Tibial artery (tissue), 4 donors: ENCODE data around the gene IL1R2.
A peak's percentile ranks its signal among the peaks of the same experiment; 100 is the strongest.

ENCODE experiments used
- DNase-seq, 2 donors: peaks; one replicate each; pipeline ENCODE4 v3.0.0-alpha.2; 2019
- H3K27ac ChIP-seq, 2 donors: fragments of 200-600 bp; sonication (generic) in 1 of 2; 1 replicate in 1 of 2; 2 replicates in 1 of 2; pipeline ENCODE4 v1.5.1; 2018 to 2019; ENCODE audit warnings: mild to moderate bottlenecking in 1 of 2
- H3K27me3 ChIP-seq, 2 donors: fragments of 200-600 bp; sonication (generic) in 1 of 2; one replicate each; pipeline versions ENCODE4 v1.5.1 to v1.6.0; 2016 to 2019
- H3K36me3 ChIP-seq, 3 donors: fragments of 200-600 bp; sonication (generic) in 2 of 3; one replicate each; pipeline ENCODE4 v1.5.1; 2016 to 2019; ENCODE audit warnings: mild to moderate bottlenecking in 2 of 3
- H3K4me1 ChIP-seq, 4 donors: fragments of 200-600 bp; sonication (generic) in 2 of 4; 1 replicate in 3 of 4; 2 replicates in 1 of 4; pipeline ENCODE4 v1.5.1; 2016 to 2019
- H3K4me3 ChIP-seq, 2 donors: fragments of 200-600 bp; sonication (generic) in 1 of 2; 1 replicate in 1 of 2; 2 replicates in 1 of 2; pipeline ENCODE4 v1.5.1; 2018 to 2019; ENCODE audit warnings: mild to moderate bottlenecking in 2 of 2
- H3K9me3 ChIP-seq, 3 donors: fragments of 200-600 bp; sonication (generic) in 1 of 3; one replicate each; pipeline ENCODE4 v1.5.1; 2016 to 2019
- CTCF ChIP-seq, 2 experiments: fragments of 200-600 bp in 1 of 2; fragments of 450-650 bp in 1 of 2; IDR thresholded peaks; one replicate each; pipeline ENCODE4 v1.5.1; 2017 to 2019; ENCODE audit warnings: antibody characterized with exemption in 2 of 2, mild to moderate bottlenecking in 1 of 2, moderate library complexity in 1 of 2
- intact Hi-C: fragments of 100-400 bp; cut with DNase I; formaldehyde crosslinking; loops from one replicate; pipeline ENCODE4 v1.15.0; 2023; ENCODE audit warnings: low total_unique reads

Gene IL1R2

GRCh38 chr2:102043560-102043959 lies 51.8 kb downstream of the IL1R2 start:
- Histone ChIP-seq H3K27ac (peak overlapping the region in 1 of 2 donors; percentile 18), H3K4me1 (peaks cover 0 to 34% (median 10%) of the 10 kb centered on the region in 4 donors), H3K4me3 (no peak overlapping the region), H3K36me3 (no peaks in the 10 kb centered on the region), H3K9me3 (no peaks in the 10 kb centered on the region), H3K27me3 (no peaks in the 10 kb centered on the region)
- intact Hi-C loops: no loop called here
- TF ChIP-seq CTCF (IDR thresholded peaks at IDR 0.05): no peak
- no peak for DNase-seq

GRCh38 chr2:102044235-102044896 lies 52.6 kb downstream of the IL1R2 start:
- intact Hi-C loops: no loop called here
- no peaks in the 10 kb centered on the region for H3K36me3 ChIP-seq

GRCh38 chr2:102044967-102045489 lies 53.3 kb downstream of the IL1R2 start:
- Histone ChIP-seq H3K9me3 (no peaks in the 10 kb centered on the region), H3K4me1 (peaks cover 0 to 48% (median 20%) of the 10 kb centered on the region in 4 donors), H3K27ac (no peak overlapping the region), H3K36me3 (no peaks in the 10 kb centered on the region), H3K4me3 (no peak overlapping the region), H3K27me3 (no peaks in the 10 kb centered on the region)
- intact Hi-C loops: no loop called here
- DNase-seq: no peak
- TF ChIP-seq CTCF (IDR thresholded peaks at IDR 0.05): no peak

More at GRCh38 chr2:102044235-102044896, 52.6 kb downstream of the IL1R2 start:
- Histone ChIP-seq H3K4me3 (no peak overlapping the region), H3K4me1 (peaks cover 0 to 41% (median 14%) of the 10 kb centered on the region in 4 donors), H3K27me3 (no peaks in the 10 kb centered on the region), H3K27ac (no peak overlapping the region), H3K9me3 (no peaks in the 10 kb centered on the region)
- DNase-seq: no peak
- no peak for TF ChIP-seq CTCF (IDR thresholded peaks at IDR 0.05)

GRCh38 chr2:102045697-102046096 lies 53.9 kb downstream of the IL1R2 start:
- DNase-seq: no peak

GRCh38 chr2:102046135-102046986 lies 54.6 kb downstream of the IL1R2 start:
- no peak overlapping the region for H3K4me3 ChIP-seq
- H3K27ac ChIP-seq: peak overlapping the region in 1 of 2 donors; percentile 18
- TF ChIP-seq CTCF (IDR thresholded peaks at IDR 0.05): no peak
- peaks cover 0 to 56% (median 32%) of the 10 kb centered on the region in 4 donors for H3K4me1 ChIP-seq
- DNase-seq: no peak
- no peaks in the 10 kb centered on the region for H3K27me3 ChIP-seq
- intact Hi-C loops: no loop called here
- H3K9me3 ChIP-seq: no peaks in the 10 kb centered on the region
- H3K36me3 ChIP-seq: no peaks in the 10 kb centered on the region

More at GRCh38 chr2:102045697-102046096, 53.9 kb downstream of the IL1R2 start:
- Histone ChIP-seq H3K27me3 (no peaks in the 10 kb centered on the region), H3K27ac (no peak overlapping the region), H3K36me3 (no peaks in the 10 kb centered on the region), H3K4me1 (peaks cover 0 to 49% (median 25%) of the 10 kb centered on the region in 4 donors), H3K4me3 (no peak overlapping the region), H3K9me3 (no peaks in the 10 kb centered on the region)
- intact Hi-C loops: no loop called here
- TF ChIP-seq CTCF (IDR thresholded peaks at IDR 0.05): no peak
